ENCODE measurements around the gene XYLT1.

- TF ChIP-seq EZH2 (IDR thresholded peaks at IDR 0.05) (no peak), POLR2AphosphoS5 (IDR thresholded peaks at IDR 0.05; ENCODE audit: borderline replicate concordance, low read depth, low read length) (no peak)
Measured at GRCh38 chr16:17354685-17355084, 116.1 kb downstream of the XYLT1 start.

Data from SK-N-MC (cell line).